BLaER1 treated with 17β-estradiol and CSF1 and Interleukin-3, amounts not matched to agents 10 nM and 100 nM (cell line): ENCODE data around the gene SYT7.
A peak's percentile ranks its signal among the peaks of the same experiment; 100 is the strongest.

ENCODE experiments used
- H3K27ac ChIP-seq, 11 experiments: shearing (Covaris generic); formaldehyde crosslinking; 2 replicates each; pipeline ENCODE4 v1.8.1; 2022
- H3K27me3 ChIP-seq, 11 experiments: shearing (Covaris generic); formaldehyde crosslinking; 2 replicates each; pipeline ENCODE4 v1.8.1; 2022
- H3K36me3 ChIP-seq, 11 experiments: shearing (Covaris generic); formaldehyde crosslinking; 2 replicates each; pipeline ENCODE4 v1.8.1; 2022
- H3K4me1 ChIP-seq, 10 experiments: shearing (Covaris generic); formaldehyde crosslinking; 2 replicates each; pipeline ENCODE4 v1.8.1; 2022
- H3K4me2 ChIP-seq, 11 experiments: shearing (Covaris generic); formaldehyde crosslinking; 2 replicates each; pipeline ENCODE4 v1.8.1; 2022
- H3K4me3 ChIP-seq, 10 experiments: shearing (Covaris generic); formaldehyde crosslinking; 2 replicates each; pipeline ENCODE4 v1.8.1; 2022
- H3K9ac ChIP-seq, 11 experiments: shearing (Covaris generic); formaldehyde crosslinking; 2 replicates each; pipeline ENCODE4 v1.8.1; 2022
- H3K9me3 ChIP-seq, 11 experiments: shearing (Covaris generic); formaldehyde crosslinking; replicated peaks in 1 of 11; 2 replicates each; pipeline ENCODE4 v1.8.1; 2022
- H4K20me1 ChIP-seq, 11 experiments: shearing (Covaris generic); formaldehyde crosslinking; 2 replicates each; pipeline ENCODE4 v1.8.1; 2022
- Cebpa-rat ChIP-seq, 11 experiments: shearing (Covaris generic); IDR thresholded peaks; 2 replicates each; pipeline ENCODE4 v1.8.1; 2022

Gene SYT7

GRCh38 chr11:61569701-61570100 lies 11.2 kb downstream of the SYT7 start:
- Histone ChIP-seq H3K4me2 (no peak overlapping the region), H3K4me1 (no peaks in the 10 kb centered on the region), H3K36me3 (no peaks in the 10 kb centered on the region), H3K4me3 (no peak overlapping the region), H4K20me1 (peaks cover 0 to 91% (median 34%) of the 10 kb centered on the region in 11 experiments; a peak in 15 of 22 replicates), H3K27ac (no peak overlapping the region), H3K9ac (no peak overlapping the region), H3K27me3 (peaks cover 47 to 82% (median 75%) of the 10 kb centered on the region in 11 experiments), H3K9me3 (no peaks in the 10 kb centered on the region)
- no peak for TF ChIP-seq Cebpa-rat (IDR thresholded peaks at IDR 0.05)

DNA sequence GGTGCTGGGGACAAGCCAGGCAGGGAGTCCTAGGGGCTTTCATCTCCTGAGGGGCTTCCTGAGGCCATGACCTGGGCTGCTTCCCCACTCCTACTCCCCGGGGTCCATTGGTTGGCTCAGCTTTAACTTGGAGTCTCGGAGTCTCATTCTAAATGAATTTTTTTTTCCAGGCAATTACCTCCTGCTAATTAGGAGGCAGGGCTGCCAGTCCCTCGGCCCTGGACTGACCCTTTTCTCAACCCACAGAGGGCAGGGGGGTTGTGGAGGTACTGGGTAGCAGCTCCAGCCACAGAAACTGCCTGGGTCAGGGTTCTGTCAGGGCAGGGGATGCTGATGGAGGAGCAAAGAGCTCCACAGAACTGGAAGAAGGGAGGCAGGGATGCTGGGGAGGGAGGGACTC lies 11.9 kb downstream of the SYT7 start:
- Histone ChIP-seq H3K9me3 (no peaks in the 10 kb centered on the region), H3K4me1 (no peaks in the 10 kb centered on the region), H3K9ac (no peak overlapping the region), H4K20me1 (peaks cover 0 to 90% (median 32%) of the 10 kb centered on the region in 11 experiments; a peak in 15 of 22 replicates), H3K27ac (no peak overlapping the region), H3K4me2 (no peak overlapping the region), H3K27me3 (peaks cover 50 to 89% (median 81%) of the 10 kb centered on the region in 11 experiments), H3K4me3 (no peak overlapping the region), H3K36me3 (no peaks in the 10 kb centered on the region)
- no peak for TF ChIP-seq Cebpa-rat (IDR thresholded peaks at IDR 0.05)

DNA sequence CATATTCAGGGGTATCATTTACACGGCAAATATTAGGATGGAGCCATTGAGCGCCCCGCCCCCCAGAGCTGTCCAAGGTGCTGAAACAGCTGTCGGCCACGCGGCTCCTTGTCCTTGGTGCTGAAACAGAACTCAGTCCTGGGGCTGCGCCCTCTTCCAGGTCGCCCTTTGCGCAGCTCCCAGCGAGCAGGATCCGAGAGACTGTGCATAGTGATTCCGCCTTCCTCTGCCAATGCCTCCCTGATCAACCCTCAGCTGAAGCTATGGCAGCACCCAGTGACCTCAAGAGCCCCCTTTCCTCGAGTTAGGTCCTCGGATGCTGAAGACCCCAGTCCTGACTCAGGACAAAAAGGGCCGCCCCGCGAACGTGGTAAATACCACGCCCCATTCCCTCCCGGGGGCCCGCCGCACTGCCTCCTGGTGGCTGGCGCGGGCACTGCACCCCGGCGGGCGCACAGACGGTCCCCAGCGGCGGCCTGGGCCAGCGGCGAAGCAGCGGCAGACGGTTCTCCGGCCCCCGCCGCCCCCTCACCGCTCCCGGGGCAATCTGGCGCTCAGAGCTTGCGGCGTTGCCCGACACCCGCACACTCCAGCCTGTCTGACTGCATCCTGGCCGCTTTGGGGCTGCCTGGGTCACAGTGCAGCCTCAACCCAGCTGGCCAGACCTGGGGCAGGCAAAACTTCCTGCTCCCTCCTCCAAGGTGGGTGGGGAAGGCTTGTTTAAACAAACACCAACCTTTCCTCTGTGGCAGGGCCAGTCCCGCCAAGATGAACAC lies 13.4 kb downstream of the SYT7 start:
- Histone ChIP-seq H3K9me3 (no peaks in the 10 kb centered on the region), H3K27me3 (peaks cover 50 to 97% (median 89%) of the 10 kb centered on the region in 11 experiments), H3K4me1 (no peaks in the 10 kb centered on the region), H3K4me2 (no peak overlapping the region), H4K20me1 (peaks cover 0 to 89% (median 32%) of the 10 kb centered on the region in 11 experiments; a peak in 15 of 22 replicates), H3K9ac (no peak overlapping the region), H3K36me3 (no peaks in the 10 kb centered on the region), H3K4me3 (no peak overlapping the region), H3K27ac (no peak overlapping the region)
- TF ChIP-seq Cebpa-rat (IDR thresholded peaks at IDR 0.05) = no peak

DNA sequence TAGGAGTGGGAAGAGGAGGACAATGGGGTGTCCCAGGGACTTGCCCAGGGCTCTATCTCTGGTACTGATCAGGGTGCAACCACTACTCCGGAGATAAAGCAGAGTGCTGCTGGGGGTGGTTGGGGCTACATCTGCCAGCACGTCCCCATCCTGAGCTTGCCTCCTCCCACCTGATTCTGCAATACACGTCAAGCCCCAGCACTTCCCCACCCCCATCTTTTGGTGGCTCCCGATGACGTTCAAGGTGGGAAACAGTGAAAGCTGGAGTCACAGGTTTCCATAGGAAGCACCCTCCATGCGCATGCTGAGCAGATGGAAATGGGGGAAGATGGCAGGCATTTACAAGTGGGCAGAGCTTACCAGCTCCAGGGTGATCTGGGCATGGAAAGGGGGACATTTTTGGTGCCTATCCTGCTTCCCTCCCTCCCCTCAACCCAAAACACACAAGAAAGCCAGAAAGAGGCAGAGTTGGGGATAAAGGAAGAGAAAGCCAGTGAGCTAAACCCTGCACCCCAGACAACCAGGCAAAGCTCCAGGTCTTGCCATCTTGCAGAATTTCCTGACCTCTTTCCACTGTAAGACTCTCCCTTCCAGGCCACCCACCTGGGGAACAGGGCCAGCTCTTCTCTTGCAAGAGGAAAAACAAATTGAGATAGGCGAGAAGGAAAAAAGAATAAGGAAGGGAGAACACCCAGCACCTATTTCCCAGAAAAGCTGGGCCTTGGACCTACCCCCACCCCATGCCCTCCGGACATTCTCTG lies 15.8 kb downstream of the SYT7 start:
- Histone ChIP-seq H4K20me1 (peaks cover 0 to 89% (median 28%) of the 10 kb centered on the region in 11 experiments; a peak in 14 of 22 replicates), H3K9ac (no peak overlapping the region), H3K27ac (no peak overlapping the region), H3K4me1 (no peaks in the 10 kb centered on the region), H3K4me2 (no peak overlapping the region), H3K27me3 (peaks cover 46 to 76% (median 66%) of the 10 kb centered on the region in 11 experiments), H3K9me3 (no peaks in the 10 kb centered on the region), H3K4me3 (no peak overlapping the region), H3K36me3 (no peaks in the 10 kb centered on the region)
- no peak for TF ChIP-seq Cebpa-rat (IDR thresholded peaks at IDR 0.05)

GRCh38 chr11:61560751-61561150 lies 20.1 kb downstream of the SYT7 start:
- no peak overlapping the region for H3K9ac ChIP-seq
- H3K27me3 ChIP-seq = peaks cover 37 to 70% (median 52%) of the 10 kb centered on the region in 11 experiments
- peaks cover 0 to 73% (median 19%) of the 10 kb centered on the region in 11 experiments; a peak in 12 of 22 replicates for H4K20me1 ChIP-seq
- no peak overlapping the region for H3K27ac ChIP-seq
- no peaks in the 10 kb centered on the region for H3K9me3 ChIP-seq
- H3K4me2 ChIP-seq = no peak overlapping the region
- H3K4me3 ChIP-seq = no peak overlapping the region
- H3K36me3 ChIP-seq = no peaks in the 10 kb centered on the region
- TF ChIP-seq Cebpa-rat (IDR thresholded peaks at IDR 0.05) = no peak
- no peaks in the 10 kb centered on the region for H3K4me1 ChIP-seq

DNA sequence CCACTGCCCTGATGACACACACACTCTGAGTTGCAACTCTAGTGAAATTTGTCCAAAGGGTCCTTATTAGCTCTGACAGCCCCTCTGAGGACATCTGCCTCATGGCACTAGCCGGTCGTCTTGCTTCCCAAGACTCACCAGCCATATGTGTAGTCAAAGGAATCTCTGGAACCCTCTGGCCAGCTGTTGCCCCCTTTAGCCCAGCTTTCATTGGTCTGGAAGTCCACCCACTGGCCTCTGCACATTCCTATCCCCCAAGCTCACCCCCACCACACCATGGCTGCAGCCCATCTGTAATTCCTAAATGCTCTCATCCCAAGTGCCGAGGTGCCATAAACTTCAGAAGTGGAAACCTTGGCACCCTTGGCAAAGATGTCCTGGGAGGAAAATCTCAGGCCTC lies 24.3 kb downstream of the SYT7 start:
- H3K36me3 ChIP-seq = no peaks in the 10 kb centered on the region
- peaks cover 0 to 75% (median 24%) of the 10 kb centered on the region in 11 experiments; a peak in 14 of 22 replicates for H4K20me1 ChIP-seq
- no peak overlapping the region for H3K4me2 ChIP-seq
- no peak overlapping the region for H3K4me3 ChIP-seq
- H3K27me3 ChIP-seq = peaks cover 66 to 78% (median 70%) of the 10 kb centered on the region in 11 experiments
- H3K9me3 ChIP-seq = no peaks in the 10 kb centered on the region
- no peak overlapping the region for H3K9ac ChIP-seq
- TF ChIP-seq Cebpa-rat (IDR thresholded peaks at IDR 0.05) = no peak
- H3K4me1 ChIP-seq = peaks cover 0 to 7% (median 0%) of the 10 kb centered on the region in 10 experiments; a peak in 3 of 20 replicates
- no peak overlapping the region for H3K27ac ChIP-seq

DNA sequence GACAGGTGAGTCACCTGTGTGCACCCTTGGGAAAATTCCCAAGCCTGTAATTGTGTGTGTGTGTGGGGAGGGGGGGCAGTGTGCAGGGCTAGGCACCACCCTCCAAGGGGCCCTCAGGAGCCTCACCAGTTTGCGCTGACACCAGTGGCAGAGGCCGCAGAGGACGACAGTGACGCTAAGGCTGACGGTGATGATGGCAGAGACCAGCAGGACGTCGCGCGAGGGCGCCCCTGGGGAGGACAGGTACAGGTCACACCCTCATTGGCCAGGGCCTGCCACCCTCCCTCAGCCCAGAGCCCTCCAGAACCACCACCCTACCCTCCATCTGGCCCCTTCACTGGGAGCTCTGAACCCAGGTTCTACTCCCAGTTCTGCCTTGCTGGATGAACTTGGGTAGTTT lies 24.9 kb downstream of the SYT7 start:
- H3K27me3 ChIP-seq = peaks cover 71 to 85% (median 77%) of the 10 kb centered on the region in 11 experiments
- H3K4me3 ChIP-seq = no peak overlapping the region
- H4K20me1 ChIP-seq = peaks cover 0 to 75% (median 24%) of the 10 kb centered on the region in 11 experiments; a peak in 14 of 22 replicates
- TF ChIP-seq Cebpa-rat (IDR thresholded peaks at IDR 0.05) = no peak
- no peak overlapping the region for H3K4me2 ChIP-seq
- no peaks in the 10 kb centered on the region for H3K36me3 ChIP-seq
- H3K4me1 ChIP-seq = peaks cover 0 to 9% (median 0%) of the 10 kb centered on the region in 10 experiments; a peak in 3 of 20 replicates
- H3K9ac ChIP-seq = no peak overlapping the region
- H3K27ac ChIP-seq = no peak overlapping the region
- no peaks in the 10 kb centered on the region for H3K9me3 ChIP-seq

DNA sequence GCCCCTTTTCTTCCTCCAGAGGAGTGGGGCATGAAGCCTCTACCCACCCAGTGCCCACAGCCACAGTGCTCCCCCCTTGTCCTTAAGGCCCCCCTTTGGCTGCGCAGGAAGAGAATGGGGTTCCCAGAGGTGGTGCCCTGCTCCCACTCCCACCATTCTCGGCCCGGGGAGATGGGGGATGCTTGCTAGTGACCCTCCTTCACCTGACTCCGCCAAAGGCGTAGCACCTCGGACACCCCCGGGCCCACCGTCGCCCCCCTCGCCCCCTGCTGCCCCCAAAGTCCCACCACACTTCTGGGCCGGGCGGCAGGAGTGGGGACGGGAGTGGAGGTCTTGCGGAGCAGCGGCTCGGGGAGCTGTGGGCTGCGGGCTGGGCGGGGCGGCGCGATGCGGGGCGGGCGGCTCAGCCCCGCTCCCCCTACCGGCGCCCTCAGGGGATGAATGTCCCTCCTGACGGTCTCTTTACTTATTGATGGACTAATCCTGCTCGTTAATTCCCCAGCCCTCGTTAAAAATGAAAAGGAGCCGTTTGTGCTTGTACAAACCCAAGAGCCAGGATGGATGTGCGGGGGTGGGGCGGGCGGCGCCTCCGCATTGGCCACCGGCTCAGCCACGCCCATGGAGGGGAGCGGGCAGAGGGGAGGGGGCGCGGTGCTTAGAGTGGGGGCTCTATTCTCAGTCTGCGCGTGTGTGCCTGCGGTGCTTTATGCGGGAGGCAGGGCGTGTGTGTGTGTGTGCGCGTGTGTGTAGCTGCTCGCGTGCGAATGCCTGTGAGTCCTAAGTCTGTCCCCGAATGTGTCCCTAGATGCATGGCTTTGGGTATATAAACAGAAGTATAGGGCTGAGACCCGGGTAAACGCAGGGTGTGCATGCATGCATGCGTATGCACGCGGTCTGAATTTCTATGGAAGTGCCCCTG lies 25.6 kb downstream of the SYT7 start:
- Histone ChIP-seq H4K20me1 (peaks cover 0 to 75% (median 24%) of the 10 kb centered on the region in 11 experiments; a peak in 14 of 22 replicates), H3K9me3 (no peaks in the 10 kb centered on the region), H3K9ac (no peak overlapping the region), H3K4me2 (0 out of 22 replicates have a peak overlapping the region, but pooled peaks of 2 of the 11 experiments have one; percentile 5 to 7), H3K27me3 (peaks cover 71 to 92% (median 79%) of the 10 kb centered on the region in 11 experiments), H3K4me1 (peaks cover 0 to 9% (median 0%) of the 10 kb centered on the region in 10 experiments; a peak in 3 of 20 replicates), H3K4me3 (no peak overlapping the region), H3K36me3 (no peaks in the 10 kb centered on the region), H3K27ac (no peak overlapping the region)
- TF ChIP-seq Cebpa-rat (IDR thresholded peaks at IDR 0.05) = no peak
